NCI-H510A treated with DMSO at 0.1 percent for 48 hours (cell line): Measurements from ENCODE around the gene LSAMP.
"Not testable (repeated sequence)": the region's sequence is repeated elsewhere in the genome, so short reads cannot be mapped to it uniquely, and the experiment has no call there.

Source experiments
- DNase-seq: peaks from one replicate; lab custom pipeline; 2025; lab: John Stamatoyannopoulos, UW

The LSAMP gene

GRCh38 chr3:116240261-116240660, 205.0 kb downstream of the LSAMP start:
- no peak for DNase-seq

- no peak for DNase-seq
Observed at GRCh38 chr3:116238846-116239565, 206.3 kb downstream of the LSAMP start.

- DNase-seq: no peak
Observed at GRCh38 chr3:116233711-116234357, 211.5 kb downstream of the LSAMP start.

GRCh38 chr3:116230431-116231020, 214.8 kb downstream of the LSAMP start:
- DNase-seq: no peak

GRCh38 chr3:116226266-116226665, 219.0 kb downstream of the LSAMP start:
- DNase-seq: no peak

GRCh38 chr3:116216761-116217160, 228.5 kb downstream of the LSAMP start:
- no peak for DNase-seq

- DNase-seq: no peak
Observed at GRCh38 chr3:116211901-116212300, 233.4 kb downstream of the LSAMP start.

GRCh38 chr3:116208830-116209229, 236.5 kb downstream of the LSAMP start:
- not testable (repeated sequence) for DNase-seq

GRCh38 chr3:116200956-116201690, 244.2 kb downstream of the LSAMP start:
- DNase-seq: no peak

GRCh38 chr3:116199063-116199462, 246.2 kb downstream of the LSAMP start:
- DNase-seq: no peak

GRCh38 chr3:116198087-116198486, 247.2 kb downstream of the LSAMP start:
- DNase-seq: no peak

GRCh38 chr3:116192464-116192863, 252.8 kb downstream of the LSAMP start:
- DNase-seq: no peak

- DNase-seq: no peak
Observed at GRCh38 chr3:116191409-116191808, 253.9 kb downstream of the LSAMP start.

- no peak for DNase-seq
Observed at GRCh38 chr3:116190095-116190494, 255.2 kb downstream of the LSAMP start.

GRCh38 chr3:116188231-116188785, 257.0 kb downstream of the LSAMP start:
- no peak for DNase-seq

GRCh38 chr3:116186049-116186448, 259.2 kb downstream of the LSAMP start:
- DNase-seq: no peak

- DNase-seq: no peak
Observed at GRCh38 chr3:116181159-116181558, 264.1 kb downstream of the LSAMP start.

- no peak for DNase-seq
Observed at GRCh38 chr3:116179091-116179490, 266.2 kb downstream of the LSAMP start.

- no peak for DNase-seq
Observed at GRCh38 chr3:116176974-116177555, 268.2 kb downstream of the LSAMP start.

- no peak for DNase-seq
Observed at GRCh38 chr3:116166121-116166520, 279.2 kb downstream of the LSAMP start.

GRCh38 chr3:116165641-116166040, 279.6 kb downstream of the LSAMP start:
- no peak for DNase-seq

GRCh38 chr3:116165135-116165534, 280.2 kb downstream of the LSAMP start:
- no peak for DNase-seq
